HG02970 (cell line): ENCODE results near the gene GJB3.
"Not testable (repeated sequence)": the region's sequence is repeated elsewhere in the genome, so short reads cannot be mapped to it uniquely, and the experiment has no call there.

Source experiments
- ATAC-seq: cut with Tn5 transposase; IDR thresholded peaks from one replicate; pipeline ENCODE4 v1.9.1; 2021; ENCODE audit warnings: mild to moderate bottlenecking, moderate library complexity, moderate number of reproducible peaks; ENCODE audit not compliant: unreplicated experiment, low FRiP score

The GJB3 gene

GRCh38 chr1:34816778-34817177 is 35.8 kb downstream of the GJB3 start:
- no peak for ATAC-seq

DNA sequence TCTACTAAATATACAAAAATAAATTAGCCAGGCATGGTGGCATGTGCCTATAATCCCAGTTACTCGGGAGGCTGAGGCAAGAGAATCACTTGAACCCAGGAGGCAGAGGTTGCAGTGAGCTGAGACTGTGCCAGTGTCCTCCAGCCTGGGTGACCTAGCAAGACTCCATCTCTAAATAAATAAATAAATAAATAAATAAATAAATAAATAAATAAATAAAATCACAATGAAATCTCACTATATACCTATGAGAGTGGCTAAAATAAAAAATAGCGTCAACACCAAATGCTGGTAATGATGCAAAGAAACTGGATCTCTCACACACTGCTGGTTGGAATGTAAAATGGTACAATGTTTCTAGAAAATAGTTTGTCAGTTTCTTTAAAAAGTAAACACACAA is 37.8 kb downstream of the GJB3 start:
- not testable (repeated sequence) for ATAC-seq

DNA sequence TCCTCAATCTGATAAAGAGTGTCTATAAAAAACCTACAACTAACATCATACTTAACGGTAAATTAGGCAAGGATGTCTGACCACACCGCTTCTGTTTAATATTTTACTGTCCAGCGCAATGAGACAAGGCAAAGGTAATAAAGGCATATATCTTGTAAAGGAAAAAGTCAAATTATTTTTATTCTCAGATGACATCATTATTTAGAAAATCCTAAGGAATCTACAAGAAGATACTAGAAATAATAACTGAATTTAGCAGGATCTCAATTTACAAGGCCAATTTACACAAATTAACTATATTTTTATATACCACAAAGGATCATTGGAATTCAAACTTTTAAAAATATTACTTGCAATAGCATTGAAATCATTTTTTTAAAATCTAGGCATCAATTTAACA is 41.2 kb downstream of the GJB3 start:
- no peak for ATAC-seq

DNA sequence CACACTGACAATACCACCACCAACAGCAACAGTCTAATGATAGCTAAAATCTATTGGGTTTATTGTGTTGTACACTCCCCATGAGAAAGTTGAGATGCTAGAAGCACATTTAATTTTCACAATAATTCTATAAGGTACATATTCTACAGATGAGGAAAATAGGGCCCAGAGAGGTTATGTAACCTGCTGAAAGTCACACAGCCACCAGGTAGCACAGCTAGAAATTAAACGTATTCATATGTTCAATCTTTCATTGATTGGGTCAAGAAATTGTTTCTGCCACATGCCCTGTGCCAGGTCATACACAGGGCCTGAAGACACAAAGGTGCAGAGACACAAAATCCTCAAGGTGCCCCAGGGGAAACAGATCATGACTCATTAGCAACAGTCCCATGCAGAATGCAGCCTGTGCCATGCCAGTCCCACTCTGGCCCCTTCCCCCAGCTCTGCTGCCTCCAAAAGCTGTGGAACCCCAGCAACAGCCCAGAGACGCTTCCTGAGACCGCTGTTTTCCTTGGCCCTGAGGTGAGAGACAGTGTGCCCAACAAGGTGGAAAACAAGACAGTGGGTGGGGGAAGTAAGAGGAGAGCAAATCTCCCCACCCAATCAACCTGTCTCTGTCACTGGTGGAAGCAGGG is 43.9 kb downstream of the GJB3 start:
- ATAC-seq, result no peak

GRCh38 chr1:34825455-34826091 is 44.6 kb downstream of the GJB3 start:
- ATAC-seq, result no peak

GRCh38 chr1:34827341-34827941 is 46.4 kb downstream of the GJB3 start:
- ATAC-seq, result no peak

GRCh38 chr1:34828611-34829010 is 47.6 kb downstream of the GJB3 start:
- no peak for ATAC-seq

- ATAC-seq, result no peak
These were observed 48.2 kb downstream of the GJB3 start for GRCh38 chr1:34829250-34829649.

- ATAC-seq, result no peak
These were observed 50.8 kb downstream of the GJB3 start for GRCh38 chr1:34831721-34832246.

- ATAC-seq, result no peak
These were observed 52.7 kb downstream of the GJB3 start for GRCh38 chr1:34833711-34834110.
